Activated naive CD8-positive, alpha-beta T cell treated with anti-CD3 and anti-CD28 coated beads, Interleukin-2, amount 10 ng/mL, durations not matched to agents 7 days and 5 days (primary cell): ENCODE data around the gene NCAN. TPM values are rescaled to one million over a fixed set of nuclear protein-coding genes. Genes with fewer than 3 reads are reported as not detected.
"Not testable (repeated sequence)": the region's sequence is repeated elsewhere in the genome, so short reads cannot be mapped to it uniquely, and the experiment has no call there.

ENCODE experiments used
- ATAC-seq: fragments of 150-1000 bp; cut with Tn5 transposase; one replicate; pipeline ENCODE4 v1.10.0; 2021; ENCODE audit warnings: low read depth, moderate library complexity
- POLR2A ChIA-PET: fragments of 350-600 bp; sonication (Branson Sonifier 250); formaldehyde crosslinking; loops from one replicate; lab custom pipeline; 2021; ENCODE audit warnings: antibody characterized with exemption; lab: Charles Lee
- DNase-seq: peaks from one replicate; pipeline ENCODE4 v3.0.0; 2021
- H3K27ac Mint-ChIP-seq: one replicate; pipeline ENCODE4 v1.8.0; 2022; ENCODE audit warnings: mild to moderate bottlenecking, mixed read lengths
- H3K27me3 Mint-ChIP-seq: one replicate; pipeline ENCODE4 v1.8.0; 2022; ENCODE audit warnings: mild to moderate bottlenecking, moderate library complexity, mixed read lengths
- H3K36me3 Mint-ChIP-seq: one replicate; pipeline ENCODE4 v1.8.0; 2021; ENCODE audit warnings: mild to moderate bottlenecking, mixed read lengths
- H3K4me1 Mint-ChIP-seq: one replicate; pipeline ENCODE4 v1.8.0; 2021; ENCODE audit warnings: mixed read lengths
- H3K4me3 Mint-ChIP-seq: one replicate; pipeline ENCODE4 v1.8.0; 2022; ENCODE audit warnings: mild to moderate bottlenecking, moderate library complexity, mixed read lengths
- H3K9me3 Mint-ChIP-seq: one replicate; pipeline ENCODE4 v1.8.0; 2021; ENCODE audit warnings: mixed read lengths
- total RNA-seq, 2 experiments: library from RNA; stranded (reverse); gene quantifications; one replicate each; pipeline ENCODE4 v1.2.3, GENCODE V29; 2021

NCAN gene
- total RNA-seq, 2 experiments from 2014 or later: not detected

GRCh38 chr19:19240476-19240875 is 28.7 kb downstream of the NCAN start:
- no peaks in the 10 kb centered on the region for H3K36me3 Mint-ChIP-seq
- no peaks in the 10 kb centered on the region for H3K27me3 Mint-ChIP-seq
- no peak overlapping the region for H3K4me3 Mint-ChIP-seq
- ATAC-seq: no peak
- DNase-seq: no peak
- H3K9me3 Mint-ChIP-seq: peaks cover 4% of the 10 kb centered on the region
- no peaks in the 10 kb centered on the region for H3K4me1 Mint-ChIP-seq
- H3K27ac Mint-ChIP-seq: no peak overlapping the region
- POLR2A ChIA-PET: no interaction called here

DNA sequence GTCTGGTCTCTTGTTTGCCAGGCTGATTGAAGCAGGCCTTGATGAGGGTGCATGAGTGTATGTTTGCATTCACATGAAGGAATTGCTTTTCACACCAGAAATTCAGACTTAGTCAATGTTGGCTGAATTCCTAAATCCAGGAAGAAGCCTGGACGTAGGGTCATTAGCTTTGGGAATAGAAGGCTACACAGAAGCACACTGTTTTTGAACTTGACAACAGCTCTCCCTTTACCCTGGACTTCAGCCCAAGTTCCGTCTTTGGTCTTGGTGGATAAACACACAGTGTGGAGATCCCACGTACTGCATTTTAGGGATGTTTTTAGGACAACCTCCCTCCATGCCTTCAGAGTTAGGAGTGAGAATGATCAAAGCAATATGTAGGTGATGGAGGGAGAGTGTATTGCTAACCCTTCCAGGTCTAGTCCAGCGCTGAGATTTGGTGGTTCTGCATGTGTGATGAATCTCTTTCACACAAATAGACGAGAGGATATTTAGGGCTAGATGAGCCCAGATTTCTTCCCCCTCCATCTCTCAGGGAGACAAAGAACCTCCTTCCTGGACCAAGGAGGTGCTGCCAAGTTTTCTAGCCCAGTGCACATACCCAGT is 38.5 kb downstream of the NCAN start:
- H3K4me1 Mint-ChIP-seq: no peaks in the 10 kb centered on the region
- DNase-seq (no peak), ATAC-seq (no peak)
- POLR2A ChIA-PET: no interaction called here
- H3K36me3 Mint-ChIP-seq: no peaks in the 10 kb centered on the region
- no peak overlapping the region for H3K27ac Mint-ChIP-seq
- no peaks in the 10 kb centered on the region for H3K9me3 Mint-ChIP-seq
- H3K27me3 Mint-ChIP-seq: peaks cover 17% of the 10 kb centered on the region
- H3K4me3 Mint-ChIP-seq: no peak overlapping the region

- H3K4me3 Mint-ChIP-seq: not testable (repeated sequence)
These were observed 41.7 kb downstream of the NCAN start for GRCh38 chr19:19253409-19253808.

GRCh38 chr19:19256072-19256969 is 44.6 kb downstream of the NCAN start:
- ATAC-seq (no peak), DNase-seq (no peak)
- Mint-ChIP-seq H3K27ac (no peak overlapping the region), H3K27me3 (peaks cover 28% of the 10 kb centered on the region), H3K36me3 (peaks cover 1% of the 10 kb centered on the region), H3K4me1 (no peaks in the 10 kb centered on the region), H3K9me3 (no peaks in the 10 kb centered on the region), H3K4me3 (no peak overlapping the region)
- POLR2A ChIA-PET: no interaction called here

More at GRCh38 chr19:19253409-19253808, 41.7 kb downstream of the NCAN start:
- POLR2A ChIA-PET, H3K27ac Mint-ChIP-seq, H3K36me3 Mint-ChIP-seq, DNase-seq, ATAC-seq, H3K9me3 Mint-ChIP-seq, H3K4me1 Mint-ChIP-seq: not testable (repeated sequence)
- H3K27me3 Mint-ChIP-seq: peaks cover 25% of the 10 kb centered on the region

DNA sequence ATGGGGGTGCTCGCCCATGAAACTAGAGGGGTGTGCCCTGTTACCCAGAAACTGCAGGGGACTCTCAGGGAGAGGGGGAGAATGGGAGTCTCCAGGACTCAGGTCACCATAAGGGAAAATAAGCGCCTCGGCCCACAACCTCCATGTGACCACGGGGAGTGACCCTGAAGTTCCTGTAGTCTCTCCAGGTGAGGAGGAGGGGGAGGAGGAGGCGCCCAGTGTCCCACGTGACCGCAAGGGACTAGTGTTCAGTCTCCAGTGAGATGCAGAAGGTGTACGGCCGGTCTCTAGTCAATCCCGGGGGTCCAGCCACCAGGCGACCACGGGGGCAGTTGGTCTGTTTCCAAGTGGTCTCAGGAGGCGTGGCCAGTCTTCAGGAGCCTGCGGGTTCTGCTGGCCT is 45.4 kb downstream of the NCAN start:
- H3K27me3 Mint-ChIP-seq: peaks cover 32% of the 10 kb centered on the region
- no peak overlapping the region for H3K4me3 Mint-ChIP-seq
- peaks cover 3% of the 10 kb centered on the region for H3K4me1 Mint-ChIP-seq
- DNase-seq: no peak
- no peak overlapping the region for H3K27ac Mint-ChIP-seq
- POLR2A ChIA-PET: no interaction called here
- peaks cover 1% of the 10 kb centered on the region for H3K36me3 Mint-ChIP-seq
- no peak for ATAC-seq
- no peaks in the 10 kb centered on the region for H3K9me3 Mint-ChIP-seq

- ATAC-seq: no peak
- H3K36me3 Mint-ChIP-seq: peaks cover 1% of the 10 kb centered on the region
- peaks cover 38% of the 10 kb centered on the region for H3K27me3 Mint-ChIP-seq
These were observed 46.3 kb downstream of the NCAN start for GRCh38 chr19:19257836-19258588.

DNA sequence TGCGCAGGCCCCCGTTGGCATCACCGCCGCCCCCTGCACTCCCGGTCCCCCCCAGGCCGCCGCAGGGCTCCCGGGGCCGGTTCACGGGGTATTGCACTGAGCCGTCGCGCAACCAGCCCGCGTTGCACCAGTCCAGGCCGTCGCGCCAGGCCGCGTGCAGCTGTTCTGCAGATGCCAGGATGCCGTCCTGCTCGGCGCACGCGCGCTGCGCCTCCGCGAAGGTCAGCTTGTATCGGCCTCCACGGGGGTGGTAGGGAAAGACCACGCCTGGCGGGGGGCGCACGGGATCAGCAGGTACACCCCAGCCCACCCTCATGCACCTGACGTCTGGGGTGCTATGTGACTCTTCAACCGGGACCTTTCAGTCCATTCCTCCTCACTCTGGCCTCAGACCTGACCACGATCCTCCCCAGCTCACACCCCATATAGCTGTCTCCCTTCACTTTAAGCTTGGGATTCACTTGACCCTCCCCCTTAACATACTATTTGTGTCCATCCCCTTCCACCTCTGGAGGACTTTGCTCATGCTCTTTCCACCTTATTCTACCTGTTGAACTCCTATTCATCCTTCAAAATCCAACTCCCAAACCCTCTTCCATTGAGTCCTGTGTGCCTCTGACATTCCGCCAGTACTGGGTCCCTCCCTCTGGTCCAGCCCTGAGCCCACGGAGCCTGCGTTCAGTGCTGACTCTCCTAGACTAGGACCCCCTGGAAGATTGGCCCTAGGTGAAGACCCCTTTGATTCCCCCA is 47.0 kb downstream of the NCAN start:
- H3K4me3 Mint-ChIP-seq: no peak overlapping the region
- H3K36me3 Mint-ChIP-seq: peaks cover 1% of the 10 kb centered on the region
- peaks cover 45% of the 10 kb centered on the region for H3K27me3 Mint-ChIP-seq
- POLR2A ChIA-PET: no interaction called here
- ATAC-seq (no peak), DNase-seq (no peak)
- H3K9me3 Mint-ChIP-seq: no peaks in the 10 kb centered on the region
- H3K27ac Mint-ChIP-seq: no peak overlapping the region
- H3K4me1 Mint-ChIP-seq: peaks cover 6% of the 10 kb centered on the region

More at GRCh38 chr19:19257836-19258588, 46.3 kb downstream of the NCAN start:
- no peak overlapping the region for H3K27ac Mint-ChIP-seq
- no peak for DNase-seq
- H3K4me1 Mint-ChIP-seq: peaks cover 6% of the 10 kb centered on the region
- H3K4me3 Mint-ChIP-seq: no peak overlapping the region
- H3K9me3 Mint-ChIP-seq: no peaks in the 10 kb centered on the region
- POLR2A ChIA-PET: no interaction called here

DNA sequence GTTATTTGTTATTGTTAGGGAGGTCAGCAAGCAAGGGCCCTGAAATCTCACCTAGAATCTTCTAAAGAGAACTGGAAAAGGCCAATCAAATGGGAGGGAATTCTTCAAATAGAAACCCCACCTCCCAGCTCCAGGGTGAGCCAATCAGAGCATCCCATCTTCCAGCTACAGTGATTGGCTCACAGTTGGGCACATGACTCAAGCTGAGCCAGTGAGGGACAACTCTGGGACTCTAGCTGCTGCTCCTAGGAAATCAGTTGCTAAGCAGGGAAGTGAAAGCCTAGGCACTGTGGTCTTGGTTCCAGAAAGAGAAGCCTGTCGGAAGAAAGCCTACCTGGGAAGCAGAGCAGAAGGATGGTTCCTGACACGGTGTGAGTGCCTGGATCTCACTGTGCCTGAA is 48.0 kb downstream of the NCAN start:
- POLR2A ChIA-PET: no interaction called here
- Mint-ChIP-seq H3K4me3 (no peak overlapping the region), H3K9me3 (no peaks in the 10 kb centered on the region), H3K4me1 (peaks cover 6% of the 10 kb centered on the region), H3K27me3 (peaks cover 49% of the 10 kb centered on the region), H3K36me3 (peaks cover 1% of the 10 kb centered on the region), H3K27ac (no peak overlapping the region)
- ATAC-seq (no peak), DNase-seq (no peak)

GRCh38 chr19:19260417-19261214 is 48.9 kb downstream of the NCAN start:
- no peak for DNase-seq
- no peak for ATAC-seq
- peaks cover 6% of the 10 kb centered on the region for H3K4me1 Mint-ChIP-seq
- no peak overlapping the region for H3K27ac Mint-ChIP-seq
- H3K36me3 Mint-ChIP-seq: peaks cover 1% of the 10 kb centered on the region
- no peak overlapping the region for H3K4me3 Mint-ChIP-seq
- H3K27me3 Mint-ChIP-seq: peaks cover 52% of the 10 kb centered on the region
- POLR2A ChIA-PET: no interaction called here
- no peaks in the 10 kb centered on the region for H3K9me3 Mint-ChIP-seq

- H3K27me3 Mint-ChIP-seq: peaks cover 50% of the 10 kb centered on the region
- ATAC-seq (no peak), DNase-seq (no peak)
- POLR2A ChIA-PET: no interaction called here
- H3K4me3 Mint-ChIP-seq: no peak overlapping the region
- peaks cover 6% of the 10 kb centered on the region for H3K4me1 Mint-ChIP-seq
- peaks cover 1% of the 10 kb centered on the region for H3K36me3 Mint-ChIP-seq
- H3K9me3 Mint-ChIP-seq: no peaks in the 10 kb centered on the region
- H3K27ac Mint-ChIP-seq: no peak overlapping the region
These were observed 49.8 kb downstream of the NCAN start for GRCh38 chr19:19261350-19262189.

DNA sequence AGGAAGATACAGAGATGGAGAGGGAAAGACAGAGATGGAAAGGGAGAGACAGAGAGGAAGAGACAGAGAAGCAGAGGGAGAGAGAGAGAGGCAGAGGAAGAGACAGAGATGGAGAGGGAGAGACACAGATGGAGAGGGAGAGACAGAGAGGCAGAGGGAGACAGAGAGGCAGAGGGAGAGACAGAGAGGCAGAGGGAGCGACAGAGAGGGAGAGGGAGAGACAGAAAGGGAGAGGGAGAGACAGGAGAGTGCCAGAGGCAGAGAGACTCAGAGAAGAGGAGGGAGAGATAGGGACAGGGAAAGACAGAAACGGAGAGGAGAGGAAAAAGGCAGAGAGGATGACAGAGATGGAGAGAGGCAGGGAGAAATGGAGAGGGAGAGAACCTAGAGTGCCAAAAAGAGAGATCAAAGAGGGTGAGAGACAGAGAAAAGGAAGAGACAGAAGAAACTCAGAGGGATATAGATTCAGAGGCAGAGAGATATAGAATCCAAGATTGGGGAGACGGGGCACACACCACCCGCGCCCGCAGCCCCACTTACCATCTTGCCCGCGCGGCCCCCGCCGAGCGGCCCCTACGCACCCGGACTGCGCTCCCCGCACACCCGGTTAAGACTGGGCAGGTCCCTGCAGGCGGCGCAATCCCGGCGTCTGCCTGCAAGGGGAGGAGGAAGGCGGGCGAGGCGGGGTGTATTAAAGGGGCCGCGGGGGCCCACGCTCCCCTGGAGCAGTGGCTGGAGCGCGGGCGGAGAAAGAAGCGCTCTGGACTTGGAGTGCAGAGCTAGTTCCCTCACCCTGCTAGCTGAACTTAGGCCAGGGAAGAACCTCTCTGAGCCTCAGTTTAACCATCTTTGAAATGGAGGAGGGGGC is 50.7 kb downstream of the NCAN start:
- POLR2A ChIA-PET: no interaction called here
- H3K27ac Mint-ChIP-seq: no peak overlapping the region
- DNase-seq: no peak
- no peaks in the 10 kb centered on the region for H3K9me3 Mint-ChIP-seq
- H3K27me3 Mint-ChIP-seq: peaks cover 47% of the 10 kb centered on the region
- peaks cover 1% of the 10 kb centered on the region for H3K36me3 Mint-ChIP-seq
- no peak for ATAC-seq
- no peak overlapping the region for H3K4me3 Mint-ChIP-seq
- peaks cover 6% of the 10 kb centered on the region for H3K4me1 Mint-ChIP-seq
